NCI-H1694 (cell line): ENCODE measurements around the gene LATS2.
"Not testable (repeated sequence)": the region's sequence is repeated elsewhere in the genome, so short reads cannot be mapped to it uniquely, and the experiment has no call there.

ENCODE experiments used
- DNase-seq: peaks from one replicate; lab custom pipeline; 2025; lab: John Stamatoyannopoulos, UW

The LATS2 gene

GRCh38 chr13:20991741-20992520 lies 69.5 kb downstream of the LATS2 start:
- DNase-seq: no peak

- no peak for DNase-seq
Measured at GRCh38 chr13:20990910-20991525, 70.4 kb downstream of the LATS2 start.

- DNase-seq: no peak
Measured at GRCh38 chr13:20989656-20990321, 71.6 kb downstream of the LATS2 start.

GRCh38 chr13:20988909-20989655 lies 72.3 kb downstream of the LATS2 start:
- no peak for DNase-seq

GRCh38 chr13:20988033-20988908 lies 73.1 kb downstream of the LATS2 start:
- no peak for DNase-seq

- DNase-seq: no peak
Measured at GRCh38 chr13:20987599-20987998, 73.8 kb downstream of the LATS2 start.

- no peak for DNase-seq
Measured at GRCh38 chr13:20984879-20985278, 76.5 kb downstream of the LATS2 start.

- no peak for DNase-seq
Measured at GRCh38 chr13:20983386-20983785, 78.0 kb downstream of the LATS2 start.

GRCh38 chr13:20981370-20982095 lies 79.9 kb downstream of the LATS2 start:
- no peak for DNase-seq

- no peak for DNase-seq
Measured at GRCh38 chr13:20980899-20981298, 80.5 kb downstream of the LATS2 start.

GRCh38 chr13:20980430-20980829 lies 81.0 kb downstream of the LATS2 start:
- DNase-seq: no peak

GRCh38 chr13:20977394-20977793 lies 84.0 kb downstream of the LATS2 start:
- DNase-seq: no peak

GRCh38 chr13:20974981-20975585 lies 86.3 kb downstream of the LATS2 start:
- DNase-seq: no peak

- no peak for DNase-seq
Measured at GRCh38 chr13:20973886-20974425, 87.4 kb downstream of the LATS2 start.

GRCh38 chr13:20972731-20973130 lies 88.7 kb downstream of the LATS2 start:
- DNase-seq: no peak

- DNase-seq: no peak
Measured at GRCh38 chr13:20969182-20969581, 92.2 kb downstream of the LATS2 start.

GRCh38 chr13:20968745-20969144 lies 92.6 kb downstream of the LATS2 start:
- DNase-seq: no peak

GRCh38 chr13:20967340-20967739 lies 94.0 kb downstream of the LATS2 start:
- DNase-seq: no peak

GRCh38 chr13:20964904-20965303 lies 96.5 kb downstream of the LATS2 start:
- DNase-seq: no peak

- not testable (repeated sequence) for DNase-seq
Measured at GRCh38 chr13:20961663-20962062, 99.7 kb downstream of the LATS2 start.
